NCI-H510A (cell line): Measurements from ENCODE around the gene SCYL2.
A peak's percentile ranks its signal among the peaks of the same experiment; 100 is the strongest.

Experiments used
- DNase-seq: peaks from one replicate; lab custom pipeline; 2025; lab: John Stamatoyannopoulos, UW

The SCYL2 gene

DNA sequence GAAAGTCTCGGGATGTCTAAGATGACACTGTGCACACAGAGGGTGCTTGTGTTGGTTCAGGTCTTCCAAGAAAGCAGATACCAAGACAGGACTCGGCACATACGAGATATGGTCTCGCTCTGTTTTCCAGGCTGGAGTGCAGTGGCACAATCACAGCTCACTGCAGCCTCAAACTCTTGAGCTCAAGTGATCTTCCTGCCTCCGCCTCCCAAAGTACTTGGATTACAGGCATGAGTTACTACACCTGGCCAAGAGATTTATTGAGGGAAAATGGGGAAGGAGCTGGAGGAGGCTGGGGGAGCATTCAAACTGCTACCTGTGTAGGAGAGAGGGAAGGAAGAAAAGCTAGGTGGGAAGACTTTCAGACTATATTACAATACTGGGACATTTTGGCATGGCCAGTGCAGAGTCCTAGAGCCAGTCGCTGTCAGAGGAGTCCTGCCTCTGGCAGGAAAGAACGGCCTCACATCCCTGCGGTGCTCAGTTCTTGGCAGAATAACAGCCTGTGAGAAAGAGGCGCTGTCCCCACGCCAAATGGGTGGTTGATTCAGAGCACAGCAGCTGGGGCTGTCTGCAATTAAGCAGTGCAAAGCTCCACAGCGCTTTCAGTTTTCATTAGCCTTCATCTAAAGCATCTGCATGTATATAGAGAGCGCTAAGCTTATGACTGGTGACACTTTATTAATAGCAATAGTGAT, 108.2 kb downstream of the SCYL2 start:
- DNase-seq = peak; percentile 17

DNA sequence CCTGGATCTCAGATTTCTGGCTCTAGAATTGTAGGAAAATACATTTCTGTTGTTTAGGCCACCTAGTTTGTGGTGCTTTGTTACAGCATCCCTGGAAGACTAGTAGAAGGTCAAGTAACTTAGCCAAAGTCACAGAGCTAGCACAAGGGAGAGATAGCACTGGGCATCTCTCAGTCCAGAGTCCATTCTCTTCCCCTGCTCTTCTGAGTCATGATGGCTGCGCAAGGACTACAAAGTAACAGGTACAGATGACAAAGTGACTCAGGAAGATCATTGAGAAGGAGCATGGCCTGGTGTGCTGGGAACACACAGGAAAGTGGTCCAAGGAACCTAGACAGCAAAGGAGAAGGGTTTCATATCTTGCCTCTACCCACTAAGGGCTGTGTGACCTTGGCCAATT, 109.2 kb downstream of the SCYL2 start:
- no peak for DNase-seq

DNA sequence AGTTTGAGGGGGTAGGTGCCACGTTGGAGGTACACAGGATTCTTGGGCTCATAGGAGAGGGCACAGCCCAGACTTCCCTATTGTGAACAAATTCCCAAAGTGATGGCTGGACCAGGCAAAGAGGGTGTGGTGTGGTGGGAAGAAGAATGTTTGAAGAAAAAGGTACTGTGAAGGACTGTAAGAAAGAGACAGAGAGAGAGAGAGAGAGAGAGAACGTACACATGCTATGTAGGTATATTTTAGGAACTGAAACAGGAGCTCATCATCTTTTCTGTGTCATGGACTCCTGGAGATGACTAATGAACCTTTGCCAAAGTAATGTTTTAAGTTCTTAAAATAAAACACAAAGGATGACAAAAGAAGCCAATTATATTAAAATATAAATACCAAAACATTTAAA, 114.4 kb downstream of the SCYL2 start:
- DNase-seq = no peak

DNA sequence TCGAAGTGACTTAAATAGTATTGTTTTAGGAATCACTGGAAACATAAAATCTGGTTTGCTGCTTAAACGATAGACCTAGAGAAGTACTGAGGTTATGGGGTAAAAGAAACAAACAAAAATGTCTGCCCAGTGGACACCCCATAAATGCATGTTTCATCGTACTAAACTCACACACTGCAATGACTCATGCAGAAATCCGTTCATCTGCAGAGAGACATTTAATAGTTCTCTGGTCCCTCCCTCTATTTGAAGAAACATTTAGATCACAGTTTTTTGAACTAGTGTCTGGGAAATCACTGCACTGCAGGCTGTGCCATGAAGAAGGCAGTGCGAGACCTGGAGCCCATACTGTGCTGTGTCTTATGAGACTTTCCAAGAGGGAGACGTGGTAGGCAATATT, 115.4 kb downstream of the SCYL2 start:
- no peak for DNase-seq

DNA sequence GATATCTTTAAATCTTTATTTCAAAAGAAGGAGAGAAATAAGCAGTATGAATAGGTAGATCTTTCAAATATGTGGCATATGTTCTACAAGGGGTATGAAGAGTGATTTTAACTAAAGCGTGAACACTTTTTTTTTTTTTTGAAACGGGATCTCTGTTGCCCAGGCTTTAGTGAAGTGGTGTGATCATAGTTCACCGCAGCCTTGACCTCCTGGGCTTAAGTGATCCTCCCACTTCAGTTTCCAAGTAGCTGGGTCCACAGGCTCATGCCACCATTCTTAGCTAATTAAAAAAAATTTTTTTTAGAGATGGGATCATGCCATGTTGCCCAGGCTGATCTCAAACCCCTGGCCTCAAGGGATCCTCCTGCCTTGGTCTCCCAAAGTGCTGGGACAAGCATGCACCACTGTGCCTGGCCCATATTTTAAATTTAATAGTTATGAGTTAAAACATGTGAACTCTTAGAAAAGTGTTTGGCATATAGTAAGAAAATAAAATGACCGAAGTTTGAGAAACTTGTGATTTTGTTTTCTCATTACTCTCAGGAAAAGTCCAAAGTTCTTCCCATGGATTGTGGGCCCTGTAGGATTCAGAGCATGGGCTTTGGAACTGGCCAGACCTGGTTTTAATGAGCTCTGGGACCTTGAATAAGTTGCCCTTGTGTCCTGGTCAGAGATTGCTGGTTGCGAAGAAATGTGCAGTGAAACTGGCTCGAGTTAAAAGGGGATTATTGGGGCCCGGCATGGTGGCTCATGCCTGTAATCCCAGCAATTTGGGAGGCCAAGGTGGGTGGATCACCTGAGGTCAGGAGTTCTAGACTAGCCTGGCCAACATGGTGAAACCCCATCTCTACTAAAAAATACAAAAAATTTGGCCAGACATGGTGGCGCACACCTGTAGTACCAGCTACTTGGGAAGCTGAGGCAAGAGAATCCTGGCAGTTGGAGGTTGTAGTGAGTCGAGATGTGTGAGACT, 116.9 kb downstream of the SCYL2 start:
- DNase-seq = no peak

DNA sequence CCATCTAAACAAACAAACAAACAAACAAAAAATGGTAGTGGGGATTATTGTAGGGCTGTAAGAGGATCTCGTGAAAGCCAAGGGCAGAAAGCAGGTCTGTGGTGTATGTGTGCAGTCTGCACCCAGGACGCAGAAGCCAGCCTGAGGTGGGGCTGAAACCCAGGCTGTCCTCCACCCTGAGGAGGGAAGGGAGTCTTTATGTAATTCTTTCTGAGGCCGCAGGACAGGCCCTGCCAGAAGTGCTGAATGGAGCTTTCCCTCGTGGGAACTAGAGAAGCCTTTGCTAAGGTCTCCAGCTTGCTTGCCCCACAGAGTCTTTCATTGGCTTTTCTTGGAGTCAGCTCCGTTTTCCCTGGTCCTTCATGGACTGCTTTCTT, 117.6 kb downstream of the SCYL2 start:
- no peak for DNase-seq

DNA sequence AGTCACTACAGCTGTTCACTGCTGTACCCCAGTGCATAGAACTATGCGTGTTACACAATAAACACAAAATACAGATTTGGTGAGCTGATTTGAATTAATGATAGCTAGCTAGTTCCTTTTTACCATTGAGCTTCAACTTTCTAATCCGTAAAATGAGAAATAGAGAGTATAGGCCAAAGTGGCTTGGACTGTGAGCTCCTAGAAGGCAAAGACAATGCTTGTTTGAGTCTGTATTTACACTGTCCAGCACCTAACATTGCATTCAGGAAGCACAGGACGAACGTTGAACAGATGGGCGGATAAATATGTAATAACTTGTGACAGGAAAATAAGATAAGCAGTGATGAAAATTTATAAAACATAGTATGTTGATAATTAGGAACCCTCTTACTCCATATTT, 121.4 kb downstream of the SCYL2 start:
- no peak for DNase-seq
